Gastrocnemius medialis (tissue), 4 donors: ENCODE measurements around the gene AGA.

Source experiments
- CTCF ChIP-seq, 5 experiments: fragments of 450-650 bp in 3 of 5; fragments of 200-600 bp in 2 of 5; sonication (generic) in 2 of 5; IDR thresholded peaks in 4 of 5; conservative IDR thresholded peaks in 1 of 5; 1 replicate in 4 of 5; 2 replicates in 1 of 5; pipeline ENCODE4 v1.5.1; 2016 to 2019; ENCODE audit warnings: antibody characterized with exemption in 5 of 5, mild to moderate bottlenecking in 3 of 5, moderate library complexity in 3 of 5
- POLR2A ChIP-seq, 2 donors: fragments of 450-650 bp; IDR thresholded peaks; one replicate each; pipeline ENCODE4 v1.6.1; 2017; ENCODE audit warnings: antibody characterized with exemption in 2 of 2, mild to moderate bottlenecking in 2 of 2, moderate library complexity in 2 of 2

GRCh38 chr4:177405508-177405907 is 36.7 kb downstream of the AGA start:
- no peak for TF ChIP-seq POLR2A (IDR thresholded peaks at IDR 0.05)
- TF ChIP-seq CTCF (IDR thresholded peaks at IDR 0.05 in 4 of 5, conservative IDR thresholded peaks at IDR 0.05 in 1 of 5) = no peak
